ENCODE data around the gene MERTK.

- TF ChIP-seq CTCF (IDR thresholded peaks at IDR 0.05) (no peak), POLR2A (IDR thresholded peaks at IDR 0.05) (no peak)
Observed at GRCh38 chr2:111983478-111984212, 85.2 kb downstream of the MERTK start.

Data from right lobe of liver (tissue), 4 donors.